GM12878 (cell line): ENCODE measurements around the gene TPT1.

Experiments used
- CEBPB ChIP-seq, 2 experiments: fragments of 150-350 bp in 1 of 2; IDR thresholded peaks; 2 replicates each; pipeline ENCODE4 v1.6.1; 2012 to 2014; ENCODE audit warnings: low read depth in 2 of 2, low read length in 2 of 2, borderline replicate concordance in 1 of 2, inconsistent platforms in 1 of 2
- CHD2 ChIP-seq: IDR thresholded peaks from 2 replicates; pipeline ENCODE4 v1.6.1; 2011; ENCODE audit warnings: low read depth, low read length, improper control_type of control experiment, borderline replicate concordance
- POU2F2 ChIP-seq: IDR thresholded peaks from 3 replicates; pipeline ENCODE4 v1.6.1; 2011; ENCODE audit warnings: low read depth, mild to moderate bottlenecking, low read length, borderline replicate concordance
- RFX5 ChIP-seq: IDR thresholded peaks from 2 replicates; pipeline ENCODE4 v1.6.1; 2011; ENCODE audit warnings: low read depth, low read length, improper control_type of control experiment
- TARDBP ChIP-seq: IDR thresholded peaks from 2 replicates; pipeline ENCODE4 v1.6.1; 2016; ENCODE audit warnings: borderline replicate concordance
- TF ChIP-seq, protein P1 (sequence below): fragments of 450-650 bp; IDR thresholded peaks from 2 replicates; pipeline ENCODE4 v1.6.1; 2017; ENCODE audit warnings: mild to moderate bottlenecking, moderate library complexity
- TF ChIP-seq, protein P2 (sequence below), 3 experiments: IDR thresholded peaks in 2 of 3; conservative IDR thresholded peaks in 1 of 3; 2 replicates each; pipeline ENCODE4 v1.5.1; 2011; ENCODE audit warnings: low read depth in 3 of 3, low read length in 3 of 3, mild to moderate bottlenecking in 3 of 3, control low read depth in 2 of 3, moderate library complexity in 2 of 3, inconsistent platforms in 1 of 3, mixed read lengths in 1 of 3; ENCODE audit not compliant: control insufficient read depth in 2 of 3, insufficient read depth in 1 of 3; ENCODE audit errors: extremely low read depth in 1 of 3
- TF ChIP-seq, protein P3 (sequence below): IDR thresholded peaks from 2 replicates; pipeline ENCODE4 v1.6.1; 2012; ENCODE audit warnings: low read length, inconsistent platforms
- TF ChIP-seq, protein P4 (sequence below): IDR thresholded peaks from 2 replicates; pipeline ENCODE4 v1.6.1; 2011; ENCODE audit warnings: low read depth, low read length, improper control_type of control experiment, borderline replicate concordance

DNA sequence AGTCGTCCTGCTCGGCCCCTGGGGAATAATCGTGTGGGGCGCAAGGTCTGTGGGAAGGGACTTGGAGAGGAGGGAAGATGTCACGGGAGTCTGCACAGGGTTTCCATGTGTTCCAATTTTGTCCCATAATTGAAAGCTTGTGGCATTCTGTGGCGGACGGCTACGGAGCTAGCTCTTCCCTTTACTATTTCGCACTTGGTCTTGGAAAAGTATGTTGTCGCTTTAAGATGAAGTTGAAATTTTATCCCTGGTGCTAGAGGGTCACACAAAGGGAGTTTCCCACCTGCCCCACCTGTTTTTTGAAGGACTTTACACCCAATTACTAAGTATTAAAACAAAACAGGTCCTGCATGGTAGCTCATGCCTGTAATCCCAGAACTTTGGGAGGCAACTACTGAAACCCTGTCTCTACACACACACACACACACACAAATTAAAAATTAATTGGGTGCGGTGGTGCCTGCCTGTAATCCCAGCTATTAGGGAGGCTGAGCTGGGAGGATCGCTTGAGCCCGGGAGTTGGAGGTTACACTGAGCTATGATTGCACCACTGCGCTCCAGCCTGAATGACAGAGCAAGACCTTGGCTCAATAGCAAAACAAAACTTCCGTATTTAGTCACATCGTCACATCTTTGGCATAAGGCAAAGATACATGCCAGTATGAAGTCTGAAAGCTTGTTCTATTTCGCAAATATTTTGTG, 967 bp upstream of the TPT1 start:
- TF ChIP-seq, protein P1, sequence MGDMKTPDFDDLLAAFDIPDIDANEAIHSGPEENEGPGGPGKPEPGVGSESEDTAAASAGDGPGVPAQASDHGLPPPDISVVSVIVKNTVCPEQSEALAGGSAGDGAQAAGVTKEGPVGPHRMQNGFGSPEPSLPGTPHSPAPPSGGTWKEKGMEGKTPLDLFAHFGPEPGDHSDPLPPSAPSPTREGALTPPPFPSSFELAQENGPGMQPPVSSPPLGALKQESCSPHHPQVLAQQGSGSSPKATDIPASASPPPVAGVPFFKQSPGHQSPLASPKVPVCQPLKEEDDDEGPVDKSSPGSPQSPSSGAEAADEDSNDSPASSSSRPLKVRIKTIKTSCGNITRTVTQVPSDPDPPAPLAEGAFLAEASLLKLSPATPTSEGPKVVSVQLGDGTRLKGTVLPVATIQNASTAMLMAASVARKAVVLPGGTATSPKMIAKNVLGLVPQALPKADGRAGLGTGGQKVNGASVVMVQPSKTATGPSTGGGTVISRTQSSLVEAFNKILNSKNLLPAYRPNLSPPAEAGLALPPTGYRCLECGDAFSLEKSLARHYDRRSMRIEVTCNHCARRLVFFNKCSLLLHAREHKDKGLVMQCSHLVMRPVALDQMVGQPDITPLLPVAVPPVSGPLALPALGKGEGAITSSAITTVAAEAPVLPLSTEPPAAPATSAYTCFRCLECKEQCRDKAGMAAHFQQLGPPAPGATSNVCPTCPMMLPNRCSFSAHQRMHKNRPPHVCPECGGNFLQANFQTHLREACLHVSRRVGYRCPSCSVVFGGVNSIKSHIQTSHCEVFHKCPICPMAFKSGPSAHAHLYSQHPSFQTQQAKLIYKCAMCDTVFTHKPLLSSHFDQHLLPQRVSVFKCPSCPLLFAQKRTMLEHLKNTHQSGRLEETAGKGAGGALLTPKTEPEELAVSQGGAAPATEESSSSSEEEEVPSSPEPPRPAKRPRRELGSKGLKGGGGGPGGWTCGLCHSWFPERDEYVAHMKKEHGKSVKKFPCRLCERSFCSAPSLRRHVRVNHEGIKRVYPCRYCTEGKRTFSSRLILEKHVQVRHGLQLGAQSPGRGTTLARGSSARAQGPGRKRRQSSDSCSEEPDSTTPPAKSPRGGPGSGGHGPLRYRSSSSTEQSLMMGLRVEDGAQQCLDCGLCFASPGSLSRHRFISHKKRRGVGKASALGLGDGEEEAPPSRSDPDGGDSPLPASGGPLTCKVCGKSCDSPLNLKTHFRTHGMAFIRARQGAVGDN = no peak
- TF ChIP-seq CHD2 (no peak), POU2F2 (no peak), CEBPB (IDR thresholded peaks at IDR 0.05; ENCODE audit: borderline replicate concordance in 1 of 2, low read depth in 2 of 2, low read length in 2 of 2) (no peak), RFX5 (no peak), TARDBP (no peak)
- TF ChIP-seq, protein P2, sequence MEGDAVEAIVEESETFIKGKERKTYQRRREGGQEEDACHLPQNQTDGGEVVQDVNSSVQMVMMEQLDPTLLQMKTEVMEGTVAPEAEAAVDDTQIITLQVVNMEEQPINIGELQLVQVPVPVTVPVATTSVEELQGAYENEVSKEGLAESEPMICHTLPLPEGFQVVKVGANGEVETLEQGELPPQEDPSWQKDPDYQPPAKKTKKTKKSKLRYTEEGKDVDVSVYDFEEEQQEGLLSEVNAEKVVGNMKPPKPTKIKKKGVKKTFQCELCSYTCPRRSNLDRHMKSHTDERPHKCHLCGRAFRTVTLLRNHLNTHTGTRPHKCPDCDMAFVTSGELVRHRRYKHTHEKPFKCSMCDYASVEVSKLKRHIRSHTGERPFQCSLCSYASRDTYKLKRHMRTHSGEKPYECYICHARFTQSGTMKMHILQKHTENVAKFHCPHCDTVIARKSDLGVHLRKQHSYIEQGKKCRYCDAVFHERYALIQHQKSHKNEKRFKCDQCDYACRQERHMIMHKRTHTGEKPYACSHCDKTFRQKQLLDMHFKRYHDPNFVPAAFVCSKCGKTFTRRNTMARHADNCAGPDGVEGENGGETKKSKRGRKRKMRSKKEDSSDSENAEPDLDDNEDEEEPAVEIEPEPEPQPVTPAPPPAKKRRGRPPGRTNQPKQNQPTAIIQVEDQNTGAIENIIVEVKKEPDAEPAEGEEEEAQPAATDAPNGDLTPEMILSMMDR (IDR thresholded peaks at IDR 0.05 in 2 of 3, conservative IDR thresholded peaks at IDR 0.05 in 1 of 3; ENCODE audit: control insufficient read depth in 2 of 3, extremely low read depth in 1 of 3, insufficient read depth in 1 of 3, low read depth in 3 of 3, low read length in 3 of 3) = no peak
- TF ChIP-seq, protein P3, sequence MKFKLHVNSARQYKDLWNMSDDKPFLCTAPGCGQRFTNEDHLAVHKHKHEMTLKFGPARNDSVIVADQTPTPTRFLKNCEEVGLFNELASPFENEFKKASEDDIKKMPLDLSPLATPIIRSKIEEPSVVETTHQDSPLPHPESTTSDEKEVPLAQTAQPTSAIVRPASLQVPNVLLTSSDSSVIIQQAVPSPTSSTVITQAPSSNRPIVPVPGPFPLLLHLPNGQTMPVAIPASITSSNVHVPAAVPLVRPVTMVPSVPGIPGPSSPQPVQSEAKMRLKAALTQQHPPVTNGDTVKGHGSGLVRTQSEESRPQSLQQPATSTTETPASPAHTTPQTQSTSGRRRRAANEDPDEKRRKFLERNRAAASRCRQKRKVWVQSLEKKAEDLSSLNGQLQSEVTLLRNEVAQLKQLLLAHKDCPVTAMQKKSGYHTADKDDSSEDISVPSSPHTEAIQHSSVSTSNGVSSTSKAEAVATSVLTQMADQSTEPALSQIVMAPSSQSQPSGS = no peak
- TF ChIP-seq, protein P4, sequence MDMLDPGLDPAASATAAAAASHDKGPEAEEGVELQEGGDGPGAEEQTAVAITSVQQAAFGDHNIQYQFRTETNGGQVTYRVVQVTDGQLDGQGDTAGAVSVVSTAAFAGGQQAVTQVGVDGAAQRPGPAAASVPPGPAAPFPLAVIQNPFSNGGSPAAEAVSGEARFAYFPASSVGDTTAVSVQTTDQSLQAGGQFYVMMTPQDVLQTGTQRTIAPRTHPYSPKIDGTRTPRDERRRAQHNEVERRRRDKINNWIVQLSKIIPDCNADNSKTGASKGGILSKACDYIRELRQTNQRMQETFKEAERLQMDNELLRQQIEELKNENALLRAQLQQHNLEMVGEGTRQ = no peak
